KMS-11 (cell line): ENCODE measurements around the gene PLEKHA1.

ENCODE experiments used
- H2AFZ ChIP-seq: fragments of 200-600 bp; sonication (generic); 2 replicates; pipeline ENCODE4 v1.6.1; 2016; ENCODE audit warnings: antibody characterized with exemption, mixed run types, low read depth
- H3K27ac ChIP-seq: fragments of 200-600 bp; sonication (generic); 2 replicates; pipeline ENCODE4 v1.6.1; 2016; ENCODE audit warnings: mild to moderate bottlenecking, mixed run types
- H3K27me3 ChIP-seq: fragments of 200-600 bp; sonication (generic); 2 replicates; pipeline ENCODE4 v1.6.1; 2017; ENCODE audit warnings: mild to moderate bottlenecking, low read depth, mixed run types, moderate library complexity; ENCODE audit not compliant: insufficient read depth
- H3K36me3 ChIP-seq: fragments of 200-600 bp; sonication (generic); 2 replicates; pipeline ENCODE4 v1.6.1; 2017; ENCODE audit warnings: mild to moderate bottlenecking, mixed run types; ENCODE audit not compliant: insufficient read depth
- H3K4me1 ChIP-seq: fragments of 200-600 bp; sonication (generic); 2 replicates; pipeline ENCODE4 v1.6.1; 2016; ENCODE audit warnings: mild to moderate bottlenecking, low read depth, mixed run types; ENCODE audit not compliant: poor library complexity, severe bottlenecking
- H3K4me2 ChIP-seq: fragments of 200-600 bp; sonication (generic); 2 replicates; pipeline ENCODE4 v1.7.0; 2016; ENCODE audit warnings: mild to moderate bottlenecking, mixed run types
- H3K4me3 ChIP-seq: fragments of 200-600 bp; sonication (generic); IDR thresholded peaks from 2 replicates; pipeline ENCODE4 v1.6.1; 2017; ENCODE audit warnings: low read depth, low read length, mixed read lengths; ENCODE audit not compliant: insufficient read depth
- H3K79me2 ChIP-seq: fragments of 200-600 bp; sonication (generic); 2 replicates; pipeline ENCODE4 v1.6.1; 2016; ENCODE audit warnings: low read depth, mixed run types; ENCODE audit not compliant: insufficient read depth
- H3K9ac ChIP-seq: fragments of 200-600 bp; sonication (generic); 2 replicates; pipeline ENCODE4 v1.6.1; 2016; ENCODE audit warnings: mild to moderate bottlenecking, mixed run types
- H4K20me1 ChIP-seq: fragments of 200-600 bp; sonication (generic); 2 replicates; pipeline ENCODE4 v1.6.1; 2016; ENCODE audit warnings: mild to moderate bottlenecking, mixed run types; ENCODE audit not compliant: insufficient read depth
- CTCF ChIP-seq: fragments of 200-600 bp; sonication (generic); conservative IDR thresholded peaks from 2 replicates; pipeline ENCODE4 v1.6.1; 2017; ENCODE audit warnings: low read depth, mild to moderate bottlenecking, antibody characterized with exemption, low read length, moderate library complexity, mixed read lengths

PLEKHA1 gene

GRCh38 chr10:122331615-122332446 lies 42.7 kb upstream of the PLEKHA1 start:
- no peaks in the 10 kb centered on the region for H4K20me1 ChIP-seq
- H3K4me2 ChIP-seq: no peak overlapping the region
- no peak overlapping the region for H3K9ac ChIP-seq
- TF ChIP-seq CTCF: no peak
- H3K79me2 ChIP-seq: no peaks in the 10 kb centered on the region
- H2AFZ ChIP-seq: no peak overlapping the region
- H3K36me3 ChIP-seq: no peaks in the 10 kb centered on the region
- no peaks in the 10 kb centered on the region for H3K4me1 ChIP-seq
- no peaks in the 10 kb centered on the region for H3K27me3 ChIP-seq
- no peak overlapping the region for H3K4me3 ChIP-seq
- H3K27ac ChIP-seq: no peak overlapping the region

GRCh38 chr10:122333037-122333436 lies 41.5 kb upstream of the PLEKHA1 start:
- no peak overlapping the region for H3K9ac ChIP-seq
- no peak overlapping the region for H3K4me2 ChIP-seq
- H4K20me1 ChIP-seq: no peaks in the 10 kb centered on the region
- H3K4me1 ChIP-seq: no peaks in the 10 kb centered on the region
- TF ChIP-seq CTCF: no peak
- H3K27me3 ChIP-seq: no peaks in the 10 kb centered on the region
- H3K4me3 ChIP-seq: no peak overlapping the region
- no peaks in the 10 kb centered on the region for H3K36me3 ChIP-seq
- no peak overlapping the region for H3K27ac ChIP-seq
- no peak overlapping the region for H2AFZ ChIP-seq
- H3K79me2 ChIP-seq: no peaks in the 10 kb centered on the region

- no peak overlapping the region for H2AFZ ChIP-seq
Measured at GRCh38 chr10:122336332-122336731, 38.2 kb upstream of the PLEKHA1 start.

GRCh38 chr10:122336961-122337360 lies 37.5 kb upstream of the PLEKHA1 start:
- no peak overlapping the region for H3K4me3 ChIP-seq
- no peaks in the 10 kb centered on the region for H3K4me1 ChIP-seq
- TF ChIP-seq CTCF: no peak
- H3K36me3 ChIP-seq: no peaks in the 10 kb centered on the region
- H3K79me2 ChIP-seq: no peaks in the 10 kb centered on the region
- H3K27me3 ChIP-seq: no peaks in the 10 kb centered on the region
- no peak overlapping the region for H3K4me2 ChIP-seq
- H3K27ac ChIP-seq: no peak overlapping the region
- H3K9ac ChIP-seq: no peak overlapping the region
- no peak overlapping the region for H2AFZ ChIP-seq
- no peaks in the 10 kb centered on the region for H4K20me1 ChIP-seq

More at GRCh38 chr10:122336332-122336731, 38.2 kb upstream of the PLEKHA1 start:
- no peak overlapping the region for H3K4me2 ChIP-seq
- no peaks in the 10 kb centered on the region for H3K27me3 ChIP-seq
- no peaks in the 10 kb centered on the region for H3K4me1 ChIP-seq
- H3K9ac ChIP-seq: no peak overlapping the region
- no peaks in the 10 kb centered on the region for H3K36me3 ChIP-seq
- H3K79me2 ChIP-seq: no peaks in the 10 kb centered on the region
- H3K4me3 ChIP-seq: no peak overlapping the region
- no peak for TF ChIP-seq CTCF
- H3K27ac ChIP-seq: no peak overlapping the region
- no peaks in the 10 kb centered on the region for H4K20me1 ChIP-seq
